ENCODE data around the gene PRKCZ.

GRCh38 chr1:2115008-2115641 is 64.9 kb downstream of the PRKCZ start:
- TF ChIP-seq ARHGAP35 (IDR thresholded peaks at IDR 0.05; ENCODE audit: partially characterized antibody) (no peak), PHF8 (IDR thresholded peaks at IDR 0.05; ENCODE audit: borderline replicate concordance, low read length) (no peak), L3MBTL2 (IDR thresholded peaks at IDR 0.05) (no peak), REST (IDR thresholded peaks at IDR 0.05; ENCODE audit: borderline replicate concordance) (no peak), REST (CRISPR knock-in tag; IDR thresholded peaks at IDR 0.05; ENCODE audit: low read depth) (no peak), RREB1 (CRISPR knock-in tag; IDR thresholded peaks at IDR 0.05) (no peak), ZKSCAN1 (IDR thresholded peaks at IDR 0.05; ENCODE audit: low read depth, low read length) (no peak)
